Brain microvascular endothelial cell (primary cell): ENCODE results near the gene DLGAP4.

Experiments used
- DNase-seq: peaks from one replicate; pipeline ENCODE4 v3.0.0-alpha.2; 2020
- H3K27ac ChIP-seq: fragments of 250-450 bp; sonication (Bioruptor Pico); 2 replicates; pipeline ENCODE4 v1.5.1; 2020; ENCODE audit warnings: mild to moderate bottlenecking, moderate library complexity
- H3K27me3 ChIP-seq: fragments of 250-450 bp; sonication (Bioruptor Pico); replicated peaks from 2 replicates; pipeline ENCODE4 v1.5.1; 2020; ENCODE audit warnings: mild to moderate bottlenecking
- H3K36me3 ChIP-seq: fragments of 250-450 bp; sonication (Bioruptor Pico); replicated peaks from 2 replicates; pipeline ENCODE4 v1.5.1; 2020; ENCODE audit warnings: mild to moderate bottlenecking
- H3K4me3 ChIP-seq: 2 replicates; pipeline ENCODE4 v1.5.1; 2011; ENCODE audit warnings: low read depth, mild to moderate bottlenecking, control low read depth, low read length, moderate library complexity
- in situ Hi-C: cut with HindIII; loops from 2 replicates; pipeline ENCODE4 v1.10.0; 2017; ENCODE audit warnings: low sequenced_read_pairs, low pct_ligation_motif_present
- TF ChIP-seq, protein P1 (sequence below): IDR thresholded peaks from 2 replicates; pipeline ENCODE4 v1.5.1; 2011; ENCODE audit warnings: low read depth, mild to moderate bottlenecking, moderate library complexity, low read length, control low read depth, inconsistent platforms; ENCODE audit errors: missing control alignments

Gene DLGAP4

DNA sequence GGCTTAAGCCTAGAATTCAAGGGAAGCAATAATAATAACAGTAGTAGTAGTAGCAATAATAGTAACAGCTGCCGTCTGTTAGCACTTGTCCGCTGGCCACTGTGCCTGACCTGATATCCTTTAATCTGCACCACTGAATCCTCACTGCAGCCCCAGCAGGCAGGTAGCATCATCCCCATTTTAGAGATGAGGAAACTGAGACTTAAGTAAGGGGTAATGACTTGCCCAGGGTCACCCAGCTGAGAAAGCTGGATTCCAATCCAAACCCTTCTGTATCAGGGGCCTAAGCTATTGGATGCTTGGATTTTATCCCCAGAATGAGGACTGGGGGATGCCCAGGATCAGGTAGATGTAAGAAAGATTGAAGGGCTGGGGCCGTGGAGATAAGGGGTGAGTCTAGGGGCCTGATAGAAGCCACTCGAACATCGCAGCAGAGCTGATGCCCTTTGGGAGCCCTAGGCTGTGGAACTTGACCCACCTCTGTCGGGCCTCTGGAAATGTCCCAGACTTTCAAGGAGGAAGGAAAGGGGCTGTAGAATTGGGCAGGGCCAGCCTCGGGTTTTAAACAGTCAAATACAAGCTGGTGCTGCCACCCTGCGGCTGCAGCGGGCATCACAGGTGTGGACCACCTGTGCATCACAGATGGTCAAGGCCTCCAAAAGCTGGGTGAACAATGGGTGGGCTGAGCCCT lies 133.0 kb downstream of the DLGAP4 start:
- TF ChIP-seq, protein P1, sequence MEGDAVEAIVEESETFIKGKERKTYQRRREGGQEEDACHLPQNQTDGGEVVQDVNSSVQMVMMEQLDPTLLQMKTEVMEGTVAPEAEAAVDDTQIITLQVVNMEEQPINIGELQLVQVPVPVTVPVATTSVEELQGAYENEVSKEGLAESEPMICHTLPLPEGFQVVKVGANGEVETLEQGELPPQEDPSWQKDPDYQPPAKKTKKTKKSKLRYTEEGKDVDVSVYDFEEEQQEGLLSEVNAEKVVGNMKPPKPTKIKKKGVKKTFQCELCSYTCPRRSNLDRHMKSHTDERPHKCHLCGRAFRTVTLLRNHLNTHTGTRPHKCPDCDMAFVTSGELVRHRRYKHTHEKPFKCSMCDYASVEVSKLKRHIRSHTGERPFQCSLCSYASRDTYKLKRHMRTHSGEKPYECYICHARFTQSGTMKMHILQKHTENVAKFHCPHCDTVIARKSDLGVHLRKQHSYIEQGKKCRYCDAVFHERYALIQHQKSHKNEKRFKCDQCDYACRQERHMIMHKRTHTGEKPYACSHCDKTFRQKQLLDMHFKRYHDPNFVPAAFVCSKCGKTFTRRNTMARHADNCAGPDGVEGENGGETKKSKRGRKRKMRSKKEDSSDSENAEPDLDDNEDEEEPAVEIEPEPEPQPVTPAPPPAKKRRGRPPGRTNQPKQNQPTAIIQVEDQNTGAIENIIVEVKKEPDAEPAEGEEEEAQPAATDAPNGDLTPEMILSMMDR: peak; percentile 95
- no peaks in the 10 kb centered on the region for H3K27me3 ChIP-seq
- H3K36me3 ChIP-seq: no peaks in the 10 kb centered on the region
- no peak overlapping the region for H3K27ac ChIP-seq
- H3K4me3 ChIP-seq: no peak overlapping the region
- DNase-seq: peak; percentile 43
- in situ Hi-C loops: no loop called here

DNA sequence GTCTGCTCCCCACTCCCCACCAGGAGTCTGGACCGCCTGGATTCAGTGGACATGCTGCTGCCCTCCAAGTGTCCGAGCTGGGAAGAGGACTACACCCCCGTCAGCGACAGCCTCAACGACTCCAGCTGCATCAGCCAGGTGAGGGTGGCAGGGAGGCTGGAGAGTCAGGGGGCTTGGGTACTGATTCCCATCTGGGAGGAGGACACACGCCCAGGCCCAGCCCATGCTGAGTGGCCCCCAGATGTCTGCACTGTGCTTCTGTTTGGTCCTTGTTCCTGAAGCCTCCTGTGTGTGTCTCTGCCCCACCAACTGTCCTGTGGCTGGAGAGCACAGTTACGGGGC lies 133.6 kb downstream of the DLGAP4 start:
- TF ChIP-seq, protein P1: no peak
- no peak overlapping the region for H3K4me3 ChIP-seq
- no peaks in the 10 kb centered on the region for H3K27me3 ChIP-seq
- no peak for DNase-seq
- H3K36me3 ChIP-seq: no peaks in the 10 kb centered on the region
- no peak overlapping the region for H3K27ac ChIP-seq
- in situ Hi-C loops: no loop called here

DNA sequence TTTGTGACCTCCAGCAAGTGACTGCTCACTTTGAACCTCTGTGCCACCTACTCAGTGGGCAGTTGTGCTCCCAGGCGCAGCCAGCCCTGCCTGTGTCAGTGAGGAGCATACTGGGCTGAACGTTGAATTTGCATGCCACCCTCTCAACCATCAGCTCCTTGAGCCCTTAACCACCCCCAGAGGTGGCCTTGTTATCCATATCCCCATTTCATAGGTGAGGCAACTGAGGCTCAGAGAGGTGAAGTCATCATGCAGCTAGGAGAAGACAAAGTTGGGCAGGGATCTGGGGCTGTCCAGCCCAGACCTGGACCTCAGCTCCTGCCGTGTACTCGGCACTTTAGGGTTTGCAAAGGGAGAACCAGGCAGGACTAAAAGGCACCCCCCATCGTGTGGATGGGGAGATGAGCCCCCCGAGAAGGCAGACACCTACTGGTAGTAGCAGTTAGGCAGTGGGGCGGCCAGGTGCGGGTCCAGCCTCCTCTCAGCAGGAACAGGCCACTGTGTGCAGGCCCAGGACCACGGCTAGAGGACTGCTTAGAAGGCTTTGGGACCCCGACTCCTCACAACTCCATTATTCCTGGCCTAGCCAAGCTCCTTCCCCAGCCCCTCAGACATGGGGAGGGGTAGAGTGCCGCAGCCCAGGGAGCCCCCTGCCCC lies 134.4 kb downstream of the DLGAP4 start:
- no peak for DNase-seq
- Histone ChIP-seq H3K27me3 (no peaks in the 10 kb centered on the region), H3K4me3 (no peak overlapping the region), H3K27ac (no peak overlapping the region), H3K36me3 (no peaks in the 10 kb centered on the region)
- TF ChIP-seq, protein P1: no peak
- in situ Hi-C loops: no loop called here

DNA sequence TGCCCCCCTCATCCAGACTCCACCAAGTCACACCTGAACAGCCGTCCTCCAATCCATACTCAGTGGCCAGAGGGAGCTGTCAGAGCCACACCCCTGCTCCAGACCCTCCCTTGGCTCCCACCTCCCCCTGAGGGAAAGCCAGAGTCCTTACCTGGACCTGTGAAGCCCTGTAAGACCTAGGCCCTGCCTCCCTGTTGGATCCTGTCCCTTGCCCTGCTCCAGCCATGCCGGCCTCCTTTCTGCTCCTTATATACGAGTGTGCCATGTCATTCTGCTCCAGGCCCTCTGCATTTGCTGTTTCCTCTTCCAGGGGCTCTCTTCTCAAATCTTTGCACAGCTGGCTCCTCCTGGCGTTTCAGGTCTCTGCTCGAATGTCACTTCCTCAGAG lies 134.9 kb downstream of the DLGAP4 start:
- TF ChIP-seq, protein P1: no peak
- H3K4me3 ChIP-seq: no peak overlapping the region
- DNase-seq: no peak
- in situ Hi-C loops: no loop called here
- no peaks in the 10 kb centered on the region for H3K36me3 ChIP-seq
- no peak overlapping the region for H3K27ac ChIP-seq
- no peaks in the 10 kb centered on the region for H3K27me3 ChIP-seq

DNA sequence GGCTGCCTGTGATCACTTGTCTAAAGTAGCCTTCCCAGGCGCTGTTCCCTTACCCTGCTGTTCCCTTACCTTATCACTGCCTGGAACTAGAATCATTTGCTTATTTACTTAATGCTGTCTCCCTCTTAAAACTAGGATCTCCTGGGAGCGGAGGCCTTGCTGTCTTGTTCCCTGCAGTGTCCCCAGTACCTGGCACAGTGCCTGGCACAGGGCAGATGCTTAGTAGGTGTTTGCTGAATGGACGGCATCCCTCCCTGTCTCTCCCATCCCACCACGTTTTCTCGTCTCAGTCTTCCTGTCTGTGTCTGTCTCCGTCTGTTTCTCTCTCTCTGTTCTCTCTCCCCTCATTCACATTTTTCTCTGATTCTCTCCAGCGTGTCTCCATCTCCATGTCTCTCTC lies 135.3 kb downstream of the DLGAP4 start:
- no peaks in the 10 kb centered on the region for H3K36me3 ChIP-seq
- TF ChIP-seq, protein P1: no peak
- DNase-seq: no peak
- H3K4me3 ChIP-seq: no peak overlapping the region
- H3K27ac ChIP-seq: no peak overlapping the region
- no peaks in the 10 kb centered on the region for H3K27me3 ChIP-seq
- in situ Hi-C loops: no loop called here

DNA sequence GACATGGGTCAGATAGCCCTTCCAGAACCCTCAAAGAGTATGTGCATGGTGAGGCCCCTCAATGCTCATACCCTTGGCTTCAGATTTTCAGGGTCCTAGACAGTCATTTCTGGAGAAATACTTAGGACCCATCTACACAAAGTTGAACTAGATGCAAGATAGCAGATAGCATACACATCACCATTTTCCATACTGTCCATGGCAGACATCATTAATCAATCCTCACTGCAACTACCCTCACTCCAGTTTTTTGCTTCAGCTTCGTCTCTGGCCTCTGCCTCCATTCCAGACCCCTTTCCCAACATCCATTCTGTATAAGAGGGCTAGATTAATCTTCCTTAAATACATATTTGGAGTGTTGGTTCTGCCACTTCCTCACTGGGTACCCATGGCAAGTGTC lies 139.7 kb downstream of the DLGAP4 start:
- TF ChIP-seq, protein P1: no peak
- H3K4me3 ChIP-seq: no peak overlapping the region
- no peak for DNase-seq
- H3K27ac ChIP-seq: no peak overlapping the region
- no peaks in the 10 kb centered on the region for H3K36me3 ChIP-seq
- H3K27me3 ChIP-seq: no peaks in the 10 kb centered on the region
- in situ Hi-C loops: no loop called here
